ENCODE data around the gene TUBE1.

TUBE1 gene

DNA sequence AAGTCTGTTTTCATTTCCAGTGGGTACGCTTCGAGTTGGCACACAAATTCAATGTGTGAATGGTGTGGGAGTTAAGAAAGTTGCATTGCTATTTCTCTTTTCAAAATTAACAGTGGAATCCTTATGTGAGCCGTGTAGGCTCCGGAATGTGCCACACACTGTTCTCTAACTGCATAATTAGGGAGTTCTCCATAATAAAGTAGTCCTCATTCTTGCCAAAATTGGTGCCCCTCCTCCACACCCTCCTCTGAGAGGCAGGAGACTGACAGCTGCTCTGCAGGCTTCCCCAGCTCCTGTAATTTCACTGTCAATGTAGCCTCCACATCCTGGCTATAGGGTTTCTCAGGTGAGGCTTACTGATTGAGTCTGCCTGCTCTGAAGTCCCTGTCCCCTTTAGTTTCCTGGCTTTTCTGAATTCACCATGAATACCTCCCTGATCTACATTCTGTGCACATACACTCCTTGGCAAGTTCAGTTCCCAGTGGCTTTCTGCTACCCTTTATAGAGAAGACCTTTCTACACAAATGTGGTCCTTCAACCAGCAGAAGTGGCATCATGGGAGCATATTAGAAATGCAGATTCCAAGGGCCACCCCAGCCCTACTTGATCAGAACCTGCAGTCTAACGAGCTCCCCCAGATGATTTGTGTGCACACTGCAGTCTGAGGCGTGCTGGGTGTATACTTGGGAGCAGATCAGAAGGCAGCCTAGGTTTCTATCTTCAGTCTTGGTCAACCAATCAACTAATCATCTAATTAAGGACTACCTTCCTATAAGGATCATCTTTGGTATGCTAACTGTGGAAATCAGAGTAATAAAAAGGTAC lies 53.3 kb downstream of the TUBE1 start:
- DNase-seq (ENCODE audit: low read depth): no peak

DNA sequence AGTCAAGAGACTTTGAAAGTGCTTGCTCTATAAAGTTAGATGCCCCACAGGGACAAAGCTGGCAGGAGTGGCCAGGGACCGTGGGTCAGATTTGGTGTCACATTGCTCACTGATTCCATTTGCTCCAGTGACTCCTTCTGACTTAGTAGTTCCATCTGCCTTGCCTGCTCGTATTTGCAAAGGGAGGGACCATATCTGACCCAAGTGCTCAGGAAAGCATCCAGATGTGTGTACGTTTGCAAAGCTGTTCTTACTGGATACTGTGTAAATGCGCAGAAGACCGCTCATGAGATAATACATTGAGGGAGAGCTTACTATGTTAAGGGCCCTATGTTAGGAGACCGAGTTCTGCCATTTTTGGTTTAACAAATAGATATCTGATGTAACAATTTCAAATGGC lies 54.6 kb downstream of the TUBE1 start:
- DNase-seq (ENCODE audit: low read depth): no peak

DNA sequence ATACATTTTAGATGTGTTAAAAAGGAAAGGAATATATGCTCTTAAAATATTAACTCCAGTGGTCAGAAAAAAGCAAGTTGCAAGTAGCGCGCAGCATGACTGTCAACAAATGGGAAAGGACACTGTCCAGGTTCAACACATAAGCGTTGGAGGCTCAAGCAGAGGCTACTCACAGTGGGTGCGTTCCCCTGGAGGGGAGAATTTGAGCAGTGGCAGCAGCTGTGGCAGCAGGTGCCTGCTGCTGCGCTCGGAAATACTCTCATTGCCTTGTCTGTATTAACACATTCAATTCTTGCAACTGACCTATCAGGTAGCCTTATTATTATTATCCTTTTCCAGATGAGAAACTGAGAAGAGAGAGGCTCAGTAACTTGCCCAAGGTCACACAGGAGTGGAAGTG lies 55.3 kb downstream of the TUBE1 start:
- DNase-seq (ENCODE audit: low read depth): no peak

DNA sequence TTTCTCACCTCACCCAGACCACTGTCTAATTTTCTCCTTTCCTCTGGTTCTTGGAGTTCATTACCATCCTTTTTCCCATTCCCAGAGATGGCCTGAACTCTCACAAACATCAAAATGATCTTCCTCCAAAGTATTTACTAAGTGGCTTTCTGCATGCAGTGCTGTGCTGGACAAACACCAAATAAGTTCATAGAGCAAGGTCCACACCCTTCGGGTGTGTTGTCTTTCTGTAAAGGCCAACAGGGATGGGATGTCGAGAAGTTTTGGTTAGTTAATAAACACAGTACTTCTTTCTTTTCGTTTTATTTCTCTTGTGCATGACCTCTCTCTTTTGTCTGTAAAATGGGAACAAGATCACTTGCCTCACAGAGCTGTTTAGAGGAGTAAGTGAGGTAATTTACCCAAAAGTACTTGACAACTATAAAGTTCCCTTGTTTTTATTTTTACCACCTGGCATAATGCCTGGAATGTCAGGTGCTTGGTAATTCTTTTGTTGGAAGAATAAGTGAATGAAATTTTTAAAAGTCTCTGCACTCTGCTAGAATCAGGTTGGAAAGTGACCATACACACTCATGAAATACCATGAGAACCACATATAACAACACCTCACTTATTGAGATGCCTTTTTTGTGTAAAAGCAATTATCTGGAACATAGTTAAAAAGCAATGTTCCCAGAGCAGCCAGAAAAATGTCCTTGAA lies 56.2 kb downstream of the TUBE1 start:
- DNase-seq (ENCODE audit: low read depth): no peak

DNA sequence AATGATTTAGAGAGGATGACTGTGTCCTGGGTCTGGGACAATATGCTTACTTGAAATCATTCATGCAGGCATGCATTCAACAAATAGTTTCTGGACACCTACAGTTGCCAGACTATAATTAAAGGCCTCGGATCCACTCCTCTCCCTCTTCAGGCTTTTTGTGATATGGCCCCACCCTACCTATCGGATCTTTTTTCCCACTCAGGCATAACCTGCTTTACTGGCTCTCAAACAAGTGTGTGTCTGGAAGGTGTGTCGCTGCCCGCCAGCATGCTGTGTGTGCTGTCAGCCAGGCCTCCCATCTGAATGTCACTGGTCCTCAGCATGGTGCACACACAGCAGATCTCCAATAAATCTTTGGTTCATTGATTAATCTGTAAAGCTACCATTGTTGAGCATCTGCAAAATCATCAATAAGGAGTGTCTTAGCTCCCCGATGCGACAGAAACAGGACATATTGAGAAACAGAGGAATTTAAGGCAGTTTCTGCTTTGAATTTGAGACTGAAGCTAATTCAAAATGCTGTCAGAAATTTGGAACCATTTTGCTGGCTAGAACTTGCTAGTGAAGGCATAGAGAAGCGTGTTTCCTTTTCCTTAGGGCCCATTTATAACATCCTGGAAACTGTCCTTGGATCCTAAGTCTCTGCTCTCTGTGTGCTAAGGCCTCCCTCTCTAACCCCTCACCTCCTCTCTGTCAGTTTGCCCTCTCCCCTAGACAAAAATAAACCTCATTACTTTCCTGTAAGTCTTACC lies 56.9 kb downstream of the TUBE1 start:
- DNase-seq (ENCODE audit: low read depth): no peak

DNA sequence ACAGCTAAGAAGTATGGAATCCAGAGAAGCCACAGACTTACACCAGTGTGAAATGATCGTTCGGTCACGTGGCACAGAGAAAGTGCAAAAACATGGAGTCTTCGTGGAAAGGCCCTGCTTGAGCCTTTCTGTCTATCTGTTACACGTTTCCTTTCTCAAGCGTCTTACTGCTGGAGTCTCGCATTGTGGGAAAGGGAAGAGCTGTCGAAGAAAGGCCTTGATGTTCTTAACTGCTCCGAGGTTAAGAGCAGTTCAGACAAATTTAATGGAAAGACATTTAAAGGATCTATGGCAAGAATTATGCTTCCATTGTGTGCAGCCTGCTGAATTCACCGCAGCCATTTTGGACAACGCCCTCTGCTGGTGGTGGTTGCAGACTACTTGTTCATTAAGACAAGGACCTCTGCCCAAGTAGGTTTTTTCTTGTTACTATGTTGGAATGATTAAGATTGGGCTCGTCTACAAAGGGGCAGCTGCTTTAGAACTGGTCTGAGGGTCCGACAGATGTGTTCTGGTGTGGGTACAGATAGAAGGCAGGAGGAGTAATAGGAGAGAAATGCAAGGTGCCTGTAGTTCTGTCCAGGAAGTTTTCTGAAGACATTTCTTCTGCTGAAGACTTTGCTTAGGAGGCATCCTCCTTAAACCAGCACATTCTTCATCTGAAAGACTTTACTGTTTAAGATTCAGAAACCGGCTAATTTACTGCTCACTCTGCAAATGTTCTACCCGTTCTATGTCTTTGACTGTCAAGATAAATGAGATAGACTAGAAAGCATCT lies 58.0 kb downstream of the TUBE1 start:
- DNase-seq (ENCODE audit: low read depth): peak; percentile 35

DNA sequence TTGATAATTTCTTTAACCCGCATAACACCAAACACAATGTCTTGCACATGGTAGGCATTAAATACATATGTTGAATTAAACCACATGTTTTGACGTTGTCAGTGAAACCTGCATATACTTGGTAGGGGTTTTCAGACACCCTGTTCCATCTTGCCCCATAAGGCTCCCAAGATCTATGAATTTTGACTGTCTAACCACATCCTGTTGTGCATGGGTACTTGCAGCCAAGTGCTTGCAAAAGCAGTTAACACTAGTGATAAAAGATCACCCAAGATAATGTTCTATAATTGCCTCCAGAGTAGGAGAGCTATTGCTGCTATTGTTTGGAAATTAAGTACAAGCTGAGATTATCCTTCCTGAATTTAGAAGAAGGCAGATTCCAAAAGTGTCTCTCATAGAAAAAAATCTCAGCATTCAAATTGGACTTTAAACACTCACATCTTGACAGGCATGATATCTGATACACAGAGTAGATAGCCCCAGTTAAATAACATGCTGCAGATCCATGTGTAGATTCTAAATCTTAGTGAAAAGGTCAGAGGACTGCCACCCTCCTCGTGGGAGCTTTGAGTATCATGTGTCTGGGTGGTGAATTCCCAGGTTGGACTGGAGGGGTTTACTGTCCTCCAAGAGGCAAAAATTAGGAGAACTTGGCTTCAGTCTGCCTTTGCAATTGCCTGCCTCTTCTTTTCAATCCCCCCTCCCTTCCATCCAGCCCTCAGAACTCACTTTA lies 59.2 kb downstream of the TUBE1 start:
- DNase-seq (ENCODE audit: low read depth): no peak

DNA sequence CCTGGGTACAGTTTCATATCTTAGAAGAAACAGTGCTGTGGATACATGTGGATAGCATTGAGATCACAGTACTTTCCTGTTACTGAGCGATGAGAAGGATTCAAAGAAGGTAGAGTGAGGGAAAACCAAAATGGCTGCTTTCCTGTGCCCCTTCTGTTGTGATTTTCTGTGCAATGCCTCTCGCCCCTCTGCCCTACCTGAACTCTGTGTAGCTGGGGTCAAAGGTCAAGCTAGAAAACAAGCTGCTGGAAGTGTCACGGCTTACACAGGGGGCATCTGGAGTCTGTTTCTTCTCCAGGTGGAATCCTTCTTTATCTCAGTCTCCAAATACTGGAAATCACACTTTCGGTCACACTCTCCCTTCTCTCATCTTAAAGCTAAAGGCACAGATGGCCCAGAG lies 60.3 kb downstream of the TUBE1 start:
- DNase-seq (ENCODE audit: low read depth): no peak

DNA sequence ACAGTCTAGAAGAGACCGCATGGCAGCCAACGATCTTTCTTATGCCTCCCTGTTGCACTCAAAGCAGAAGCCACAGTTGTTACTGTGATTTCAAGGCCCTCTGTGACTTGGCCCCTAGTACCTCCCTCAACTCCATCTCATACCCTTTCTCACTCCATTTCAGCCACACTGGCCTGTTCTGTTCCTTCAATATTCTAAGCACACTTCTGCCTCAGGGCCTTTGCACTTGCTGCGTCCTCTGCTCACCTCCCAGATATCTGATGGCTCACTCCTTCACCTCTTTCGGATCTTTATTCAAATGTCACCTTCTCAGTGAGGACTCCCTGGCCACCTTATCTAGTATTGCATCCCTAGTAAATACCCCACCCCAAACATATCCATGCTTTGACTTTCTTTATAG lies 62.8 kb downstream of the TUBE1 start:
- DNase-seq (ENCODE audit: low read depth): no peak

DNA sequence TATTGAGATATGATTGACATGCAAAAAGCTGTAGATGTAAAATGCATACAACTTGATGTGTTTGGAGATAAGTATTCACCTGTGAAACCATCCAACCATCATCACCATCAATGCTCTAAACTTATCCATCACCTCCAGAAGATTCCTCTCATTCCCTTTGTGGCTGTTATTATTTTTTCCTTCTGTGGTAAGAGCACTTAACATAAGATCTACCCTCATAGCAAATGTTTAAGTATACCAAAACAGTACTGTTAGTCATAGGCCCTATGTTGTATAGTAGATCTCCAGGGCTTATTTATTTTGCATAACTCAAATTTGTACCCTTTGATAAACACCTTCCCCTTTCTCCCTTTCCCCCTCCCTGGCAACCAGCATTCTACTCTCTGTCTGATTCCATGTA lies 64.5 kb downstream of the TUBE1 start:
- no peak for DNase-seq (ENCODE audit: low read depth)

DNA sequence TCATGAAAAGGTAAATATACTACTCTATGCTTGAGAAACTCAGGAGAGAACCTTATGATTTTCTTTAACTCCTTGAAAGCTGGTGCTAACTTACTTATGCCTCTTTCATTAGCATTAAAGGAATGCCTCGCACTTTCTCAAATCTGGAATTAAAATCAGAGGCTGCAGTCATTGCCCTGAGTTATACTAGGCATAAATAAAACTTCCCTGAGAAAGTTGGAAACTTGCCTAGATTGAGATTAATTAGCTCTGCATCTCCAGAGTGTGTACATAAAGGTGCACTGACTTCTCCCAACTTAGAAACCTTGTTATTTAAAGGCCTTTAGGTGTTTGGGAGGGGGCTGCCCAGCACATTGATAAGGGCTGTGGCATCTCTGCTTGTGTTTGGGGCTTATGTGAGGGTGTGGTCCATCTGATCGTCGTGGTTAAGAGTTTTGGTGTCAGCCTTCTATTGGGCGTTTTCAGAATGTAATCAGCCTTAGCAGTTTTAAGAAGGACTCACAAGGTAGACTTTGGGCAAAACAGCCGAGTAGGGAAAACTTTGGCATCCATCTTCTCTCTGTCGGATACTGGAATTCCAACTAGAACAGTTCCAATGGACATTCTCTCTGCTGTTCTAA lies 65.5 kb downstream of the TUBE1 start:
- no peak for DNase-seq (ENCODE audit: low read depth)

Data from stimulated activated CD8-positive, alpha-beta memory T cell treated with anti-CD3 and anti-CD28 coated beads, Interleukin-7, amount 100 ng/mL, for 24 hours (primary cell).